HCT116 (cell line): ENCODE data around the gene CNTNAP2. TPM values are rescaled to one million over a fixed set of nuclear protein-coding genes. Genes with fewer than 3 reads are reported as not detected.

Source experiments
- ATAC-seq: fragments of 200-7000 bp; cut with Tn5 transposase; 2 replicates; pipeline ENCODE4 v1.9.1; 2020; ENCODE audit warnings: mild to moderate bottlenecking, moderate library complexity
- BruUV-seq: library from RNA; stranded (reverse); fragments of 400-500 nt; replicated peaks from 2 replicates; lab custom pipeline; 2021; lab: Mats Ljungman, UMichigan
- CTCF ChIA-PET: fragments of 300-600 bp; sonication (Branson Sonifier 250); formaldehyde crosslinking; loops from one replicate; lab custom pipeline; 2021; ENCODE audit warnings: antibody characterized with exemption; lab: Charles Lee
- POLR2A ChIA-PET: fragments of 300-600, 350-600 bp; sonication (Branson Sonifier 250); formaldehyde crosslinking; loops from one replicate; lab custom pipeline; 2021; ENCODE audit warnings: antibody characterized with exemption; lab: Charles Lee
- RAD21 ChIA-PET, 2 experiments: fragments of 300-600 bp; sonication (Branson Sonifier 250); formaldehyde crosslinking; loops; one replicate each; lab custom pipeline; 2023; ENCODE audit warnings: low total read pairs in 2 of 2; ENCODE audit not compliant: uncharacterized antibody in 2 of 2, unreplicated experiment in 2 of 2, low non-redundant PET in 1 of 2; lab: Charles Lee
- DNase-seq: peaks from one replicate; pipeline ENCODE4 v3.0.0-alpha.2; 2010; ENCODE audit warnings: low read depth, low spot score
- H2AFZ ChIP-seq: fragments of 200-600 bp; shearing (Covaris generic), sonication (generic); 2 replicates; pipeline ENCODE4 v1.6.1; 2017; ENCODE audit warnings: low read depth, mixed run types, mixed read lengths, antibody characterized with exemption, low read length; ENCODE audit not compliant: poor library complexity, severe bottlenecking
- H3K27ac ChIP-seq: 2 replicates; pipeline ENCODE4 v1.5.1; 2012; ENCODE audit warnings: low read depth, low read length
- H3K27me3 ChIP-seq: fragments of 200-600 bp; sonication (generic); 2 replicates; pipeline ENCODE4 v1.6.1; 2016; ENCODE audit warnings: mixed run types, low read length, mixed read lengths; ENCODE audit not compliant: insufficient read depth
- H3K36me3 ChIP-seq, 2 experiments: fragments of 200-500 bp in 1 of 2; fragments of 200-600 bp in 1 of 2; sonication (Bioruptor generic) in 1 of 2; sonication (generic) in 1 of 2; 2 replicates each; pipeline versions ENCODE4 v1.5.1 to v1.6.1; 2014 to 2016; ENCODE audit warnings: low read length in 2 of 2, inconsistent platforms in 1 of 2, mixed read lengths in 1 of 2, mixed run types in 1 of 2; ENCODE audit not compliant: insufficient read depth in 2 of 2, control insufficient read depth in 1 of 2
- H3K4me1 ChIP-seq, 2 experiments: fragments of 200-600 bp in 1 of 2; sonication (generic) in 1 of 2; 2 replicates each; pipeline versions ENCODE4 v1.5.1 to v1.6.1; 2012 to 2017; ENCODE audit warnings: low read length in 2 of 2, inconsistent platforms in 1 of 2, mild to moderate bottlenecking in 1 of 2, mixed read lengths in 1 of 2, mixed run types in 1 of 2, moderate library complexity in 1 of 2; ENCODE audit not compliant: insufficient read depth in 2 of 2, control insufficient read depth in 1 of 2
- H3K4me2 ChIP-seq: fragments of 200-600 bp; sonication (generic); 2 replicates; pipeline ENCODE4 v1.6.1; 2017; ENCODE audit warnings: mixed run types, low read length, mixed read lengths
- H3K4me3 ChIP-seq, 2 experiments: fragments of 200-600 bp in 1 of 2; sonication (generic) in 1 of 2; replicated peaks in 1 of 2; 2 replicates each; pipeline ENCODE4 v1.5.1; 2011 to 2016; ENCODE audit warnings: low read length in 2 of 2, control low read depth in 1 of 2, low read depth in 1 of 2, mild to moderate bottlenecking in 1 of 2, mixed read lengths in 1 of 2, mixed run types in 1 of 2
- H3K79me2 ChIP-seq: fragments of 200-600 bp; sonication (generic); 2 replicates; pipeline ENCODE4 v1.6.1; 2017; ENCODE audit warnings: mild to moderate bottlenecking, mixed run types, low read length, moderate library complexity, mixed read lengths; ENCODE audit not compliant: insufficient read depth
- H3K9ac ChIP-seq: fragments of 200-600 bp; sonication (generic); 2 replicates; pipeline ENCODE4 v1.6.1; 2016; ENCODE audit warnings: low read length, mixed read lengths
- H3K9me2 ChIP-seq: fragments of 200-600 bp; sonication (generic), shearing (Covaris generic); 2 replicates; pipeline ENCODE4 v1.6.1; 2017; ENCODE audit warnings: mixed run types, mild to moderate bottlenecking, moderate library complexity; ENCODE audit not compliant: insufficient read depth
- H3K9me3 ChIP-seq, 2 experiments: fragments of 200-500 bp in 1 of 2; fragments of 200-600 bp in 1 of 2; sonication (Bioruptor generic) in 1 of 2; sonication (generic) in 1 of 2; 2 replicates each; pipeline ENCODE4 v1.6.1; 2014 to 2017; ENCODE audit warnings: low read length in 2 of 2, mixed read lengths in 2 of 2, inconsistent platforms in 1 of 2, low read depth in 1 of 2, mild to moderate bottlenecking in 1 of 2, mixed run types in 1 of 2, moderate library complexity in 1 of 2; ENCODE audit not compliant: control insufficient read depth in 1 of 2, insufficient read depth in 1 of 2
- H4K20me1 ChIP-seq: fragments of 200-600 bp; sonication (generic), shearing (Covaris generic); 2 replicates; pipeline ENCODE4 v1.6.1; 2017; ENCODE audit warnings: mixed run types, mild to moderate bottlenecking, moderate library complexity; ENCODE audit not compliant: insufficient read depth
- ELF1 ChIP-seq: IDR thresholded peaks from 2 replicates; pipeline ENCODE4 v1.6.1; 2012; ENCODE audit warnings: low read depth, borderline replicate concordance
- EZH2 ChIP-seq: fragments of 200-600 bp; sonication (generic); IDR thresholded peaks from 2 replicates; pipeline ENCODE4 v1.6.1; 2017; ENCODE audit warnings: antibody characterized with exemption, mixed run types
- FOSL1 ChIP-seq: IDR thresholded peaks from 2 replicates; pipeline ENCODE4 v1.6.1; 2012; ENCODE audit warnings: low read depth
- POLR2AphosphoS5 ChIP-seq: IDR thresholded peaks from 2 replicates; pipeline ENCODE4 v1.6.1; 2011; ENCODE audit warnings: mild to moderate bottlenecking, low read depth, low read length, moderate library complexity
- SRF ChIP-seq: IDR thresholded peaks from 2 replicates; pipeline ENCODE4 v1.6.1; 2012; ENCODE audit warnings: low read depth
- TCF7L2 ChIP-seq: IDR thresholded peaks from 2 replicates; pipeline ENCODE4 v1.7.0; 2011; ENCODE audit warnings: borderline replicate concordance, inconsistent platforms; ENCODE audit not compliant: insufficient read depth, insufficient read length; ENCODE audit errors: extremely low read depth
- intact Hi-C: fragments of 100-400 bp; cut with micrococcal nuclease; formaldehyde crosslinking; loops from 2 replicates; pipeline ENCODE4 v1.10.0; 2022
- total RNA-seq: library from RNA; stranded (reverse); gene quantifications from one replicate; pipeline ENCODE4 v1.2.1, GENCODE V29; 2021; ENCODE audit not compliant: unreplicated experiment

The CNTNAP2 gene
- total RNA-seq, 1 experiment from 2014 or later = 0.37 TPM

- Histone ChIP-seq H3K4me2 (no peak overlapping the region), H3K36me3 (no peaks in the 10 kb centered on the region), H3K4me3 (no peak overlapping the region), H3K27me3 (no peaks in the 10 kb centered on the region), H3K79me2 (no peaks in the 10 kb centered on the region), H3K9ac (no peak overlapping the region), H4K20me1 (no peaks in the 10 kb centered on the region), H2AFZ (no peak overlapping the region), H3K4me1 (no peaks in the 10 kb centered on the region), H3K9me3 (no peaks in the 10 kb centered on the region), H3K9me2 (no peaks in the 10 kb centered on the region), H3K27ac (no peak overlapping the region)
- no TSS peak for BruUV-seq
- DNase-seq (no peak), ATAC-seq (no peak)
- TF ChIP-seq TCF7L2 (no peak), ELF1 (no peak)
- ChIA-PET POLR2A (no interaction called here), RAD21 (no interaction called here), CTCF (no interaction called here)
- intact Hi-C loops = no loop called here
These were observed 2001.8 kb downstream of the CNTNAP2 start for GRCh38 chr7:148118371-148118770.

DNA sequence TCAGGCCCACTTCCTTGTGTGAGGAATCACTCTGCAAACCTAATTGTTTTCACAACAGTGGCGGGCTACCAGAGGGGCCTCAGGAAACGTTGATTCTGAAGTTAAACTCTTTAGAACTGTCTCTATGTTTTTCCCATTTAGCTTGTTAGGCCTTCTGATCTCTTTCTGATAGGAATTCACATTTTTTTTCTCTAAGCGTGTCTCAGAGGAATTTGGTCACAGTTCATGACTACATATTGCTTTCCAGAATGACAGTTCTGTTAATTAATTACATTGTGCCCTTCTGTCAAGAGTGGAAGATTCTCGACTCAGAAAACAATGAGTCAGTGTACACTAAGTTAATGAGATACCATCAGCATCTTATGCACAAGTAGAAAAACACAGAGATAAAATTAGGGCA is 2004.8 kb downstream of the CNTNAP2 start:
- ATAC-seq = no peak
- RAD21 ChIA-PET = no interaction called here
- H3K4me1 ChIP-seq = no peaks in the 10 kb centered on the region
- CTCF ChIA-PET = no interaction called here
- no peak overlapping the region for H3K4me2 ChIP-seq
- TF ChIP-seq EZH2 = no peak
- TF ChIP-seq SRF = no peak
- no peak for TF ChIP-seq FOSL1
- no peak for TF ChIP-seq POLR2AphosphoS5
- H3K79me2 ChIP-seq = no peaks in the 10 kb centered on the region
- intact Hi-C loops = no loop called here
- no peak overlapping the region for H3K9ac ChIP-seq
- H3K36me3 ChIP-seq = no peaks in the 10 kb centered on the region
- no peak for DNase-seq
- no peaks in the 10 kb centered on the region for H3K27me3 ChIP-seq
- no peaks in the 10 kb centered on the region for H4K20me1 ChIP-seq
- H3K4me3 ChIP-seq = no peak overlapping the region
- no peaks in the 10 kb centered on the region for H3K9me2 ChIP-seq
- H3K27ac ChIP-seq = no peak overlapping the region
- POLR2A ChIA-PET = no interaction called here
- no TSS peak for BruUV-seq
- no peaks in the 10 kb centered on the region for H3K9me3 ChIP-seq
- no peak overlapping the region for H2AFZ ChIP-seq
